NCI-H2196 treated with DMSO at 0.1 percent for 48 hours (cell line): ENCODE data around the gene BAHCC1.

Experiments
- DNase-seq: peaks from one replicate; lab custom pipeline; 2025; ENCODE audit not compliant: unreplicated experiment; lab: John Stamatoyannopoulos, UW

BAHCC1 gene

DNA sequence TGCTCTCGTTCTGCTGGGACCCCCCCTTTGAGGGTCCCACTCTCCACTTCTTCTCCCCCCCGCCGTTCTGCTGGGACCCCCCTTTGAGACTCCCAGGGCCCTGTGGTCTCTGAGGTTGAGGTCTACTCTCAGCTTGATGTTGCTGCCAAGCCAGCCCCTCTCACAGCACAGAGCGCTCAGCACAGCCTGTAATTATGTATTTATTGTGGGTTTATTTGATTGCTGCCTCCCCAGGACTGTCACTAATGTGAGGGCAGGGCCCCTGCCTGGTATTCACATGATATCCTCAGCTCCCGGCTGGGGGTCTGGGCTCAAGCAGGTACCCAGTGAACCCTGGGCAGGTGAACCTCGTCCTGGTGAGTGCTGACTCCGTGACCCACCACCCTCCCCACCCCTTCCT lies 81.9 kb downstream of the BAHCC1 start:
- DNase-seq, result no peak

- DNase-seq, result no peak
Measured at GRCh38 chr17:81478119-81478518, 82.9 kb downstream of the BAHCC1 start.

DNA sequence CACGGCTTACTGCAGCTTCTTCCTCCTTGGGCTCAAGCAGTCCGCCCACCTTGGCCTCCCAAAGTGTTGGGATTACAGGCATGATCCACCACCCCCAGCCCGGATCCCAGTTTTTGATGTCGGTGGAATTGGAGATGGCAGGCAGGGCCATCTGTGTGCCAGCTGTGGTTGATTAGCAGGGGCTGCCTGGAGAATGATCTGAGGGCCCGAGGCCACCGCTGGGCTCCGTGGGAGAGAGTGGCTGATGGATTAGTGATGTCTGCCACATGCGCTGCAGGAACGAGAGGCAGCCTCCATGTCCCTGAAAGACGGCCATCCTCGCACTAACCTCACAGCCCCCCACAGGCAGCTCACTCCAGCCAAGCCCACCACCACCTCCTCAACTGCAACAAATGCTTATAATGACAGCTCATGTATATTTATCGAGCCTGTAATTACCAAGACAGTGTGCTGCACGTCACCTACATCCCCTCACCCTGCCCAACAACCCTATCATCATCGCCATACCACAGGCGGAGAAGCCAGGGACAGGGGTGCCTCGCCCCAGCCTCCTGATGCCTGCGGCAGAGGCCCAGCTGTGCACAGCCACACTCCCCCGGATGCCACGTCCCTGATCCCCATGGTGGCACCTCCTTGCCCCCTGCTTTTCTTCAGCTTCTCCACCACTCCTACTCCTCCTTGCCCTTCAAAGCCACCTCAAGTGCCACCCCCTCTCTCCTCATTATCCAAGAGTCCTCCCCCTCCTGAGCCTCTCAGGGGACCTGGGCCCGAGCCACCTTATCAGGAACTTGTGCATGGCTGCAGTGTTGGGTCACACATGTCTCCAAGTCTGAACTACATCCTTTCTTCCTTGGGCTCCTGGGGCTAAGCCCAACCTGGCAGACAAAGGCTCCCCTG lies 84.2 kb downstream of the BAHCC1 start:
- no peak for DNase-seq

- DNase-seq, result peak; percentile 36
Measured at GRCh38 chr17:81480140-81481072, 85.1 kb downstream of the BAHCC1 start.

GRCh38 chr17:81481073-81481799 lies 86.0 kb downstream of the BAHCC1 start:
- peak; percentile 87 for DNase-seq

- DNase-seq, result no peak
Measured at GRCh38 chr17:81481815-81482505, 86.7 kb downstream of the BAHCC1 start.

DNA sequence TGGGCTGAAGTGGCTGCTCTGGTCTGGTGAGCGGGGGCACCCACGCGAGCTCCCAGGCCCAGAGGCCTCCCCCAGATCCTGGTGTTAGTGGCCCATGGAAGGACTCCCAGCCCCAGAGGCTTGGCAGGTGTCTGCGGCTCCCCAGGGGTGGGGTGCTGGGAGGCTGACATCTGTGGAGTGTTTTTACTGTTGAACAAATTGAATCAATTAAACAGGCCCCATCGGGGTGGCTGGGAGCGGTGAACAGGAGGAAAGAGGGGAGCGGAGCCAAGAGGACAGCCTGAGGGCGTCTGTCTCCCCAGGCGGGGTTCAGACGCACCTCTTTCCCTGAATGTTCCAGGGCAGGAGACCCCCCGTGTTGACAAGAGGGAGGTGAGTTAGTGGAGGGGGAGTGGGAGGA lies 87.4 kb downstream of the BAHCC1 start:
- no peak for DNase-seq

- DNase-seq, result no peak
Measured at GRCh38 chr17:81483085-81483861, 88.0 kb downstream of the BAHCC1 start.

- DNase-seq, result no peak
Measured at GRCh38 chr17:81483862-81484194, 88.6 kb downstream of the BAHCC1 start.

GRCh38 chr17:81484195-81484979 lies 89.1 kb downstream of the BAHCC1 start:
- DNase-seq, result peak; percentile 79

DNA sequence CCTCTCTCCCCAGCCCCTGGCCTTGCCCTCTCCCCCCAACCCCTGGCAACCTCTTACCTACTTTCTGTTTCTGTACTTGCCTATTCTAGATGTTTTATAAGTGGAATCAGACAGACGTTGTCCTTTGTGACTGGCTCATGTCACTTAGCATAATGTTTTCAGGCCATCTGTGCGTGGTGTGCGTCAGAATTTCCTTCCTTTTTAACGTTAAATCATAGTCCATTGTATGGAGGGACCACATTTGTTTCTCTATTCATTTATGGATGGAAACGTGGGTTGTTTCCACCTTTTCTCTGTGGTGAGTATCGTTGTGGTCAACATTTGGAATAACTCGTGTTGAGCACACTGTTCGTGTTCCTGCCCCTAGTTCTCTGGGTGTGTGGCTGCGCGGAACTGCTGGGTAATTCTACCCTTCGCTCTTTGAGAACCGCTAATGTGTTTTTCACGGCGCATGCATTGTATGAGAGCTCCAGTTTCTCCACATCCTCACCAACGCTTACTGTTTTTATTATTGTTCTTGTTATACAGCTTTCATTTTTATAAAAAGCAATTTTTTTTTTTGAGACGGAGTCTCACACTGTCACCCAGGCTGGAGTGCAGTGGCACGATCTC lies 91.0 kb downstream of the BAHCC1 start:
- DNase-seq, result no peak

DNA sequence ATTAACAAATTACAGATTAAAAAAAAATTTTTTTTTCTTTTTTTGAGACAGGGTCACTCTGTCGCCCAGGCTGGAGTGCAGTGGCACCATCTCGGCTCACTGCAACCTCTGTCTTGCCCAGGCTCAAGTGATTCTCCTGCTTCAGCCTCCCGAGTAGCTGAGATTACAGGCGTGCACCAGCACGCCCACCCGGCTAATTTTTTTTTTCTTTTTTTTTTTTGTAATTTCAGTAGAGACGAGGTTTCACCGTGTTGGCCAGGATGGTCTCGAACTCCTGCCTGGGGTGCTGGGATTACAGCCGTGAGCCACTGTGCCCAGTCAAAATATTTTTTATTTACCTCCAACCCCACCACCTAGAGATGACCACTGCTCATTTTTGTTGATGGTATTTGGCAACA lies 91.8 kb downstream of the BAHCC1 start:
- no peak for DNase-seq

GRCh38 chr17:81487487-81488275 lies 92.4 kb downstream of the BAHCC1 start:
- peak; percentile 86 for DNase-seq

DNA sequence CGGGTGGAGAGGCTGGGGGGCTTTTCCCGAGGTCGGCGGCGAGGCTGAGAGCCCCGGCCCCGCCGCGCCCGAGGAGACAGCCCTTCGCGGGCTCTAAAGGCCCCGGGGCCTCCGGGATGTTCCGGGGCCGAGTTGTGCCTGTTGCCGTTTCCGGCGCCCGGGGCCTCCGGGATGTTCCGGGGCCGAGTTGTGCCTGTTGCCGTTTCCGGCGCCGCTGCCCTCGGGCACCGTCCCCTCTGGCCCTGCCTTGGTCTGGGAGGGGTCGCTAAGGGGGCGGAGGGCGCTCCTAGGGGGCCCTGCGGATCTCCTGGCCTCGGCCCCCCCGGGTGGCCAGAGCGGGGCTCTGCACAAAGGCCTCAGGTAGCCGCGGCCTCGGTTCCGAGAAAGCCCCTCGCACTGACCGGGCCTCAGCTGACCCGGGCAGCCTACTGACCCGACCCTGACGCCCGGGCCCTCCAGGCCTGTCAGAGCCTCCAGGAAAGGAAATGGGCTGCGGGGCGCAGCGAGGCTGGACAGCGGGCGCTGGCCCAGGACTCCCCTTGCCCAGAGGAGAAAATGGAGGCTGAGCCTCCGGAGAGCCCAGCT lies 93.1 kb downstream of the BAHCC1 start:
- no peak for DNase-seq

DNA sequence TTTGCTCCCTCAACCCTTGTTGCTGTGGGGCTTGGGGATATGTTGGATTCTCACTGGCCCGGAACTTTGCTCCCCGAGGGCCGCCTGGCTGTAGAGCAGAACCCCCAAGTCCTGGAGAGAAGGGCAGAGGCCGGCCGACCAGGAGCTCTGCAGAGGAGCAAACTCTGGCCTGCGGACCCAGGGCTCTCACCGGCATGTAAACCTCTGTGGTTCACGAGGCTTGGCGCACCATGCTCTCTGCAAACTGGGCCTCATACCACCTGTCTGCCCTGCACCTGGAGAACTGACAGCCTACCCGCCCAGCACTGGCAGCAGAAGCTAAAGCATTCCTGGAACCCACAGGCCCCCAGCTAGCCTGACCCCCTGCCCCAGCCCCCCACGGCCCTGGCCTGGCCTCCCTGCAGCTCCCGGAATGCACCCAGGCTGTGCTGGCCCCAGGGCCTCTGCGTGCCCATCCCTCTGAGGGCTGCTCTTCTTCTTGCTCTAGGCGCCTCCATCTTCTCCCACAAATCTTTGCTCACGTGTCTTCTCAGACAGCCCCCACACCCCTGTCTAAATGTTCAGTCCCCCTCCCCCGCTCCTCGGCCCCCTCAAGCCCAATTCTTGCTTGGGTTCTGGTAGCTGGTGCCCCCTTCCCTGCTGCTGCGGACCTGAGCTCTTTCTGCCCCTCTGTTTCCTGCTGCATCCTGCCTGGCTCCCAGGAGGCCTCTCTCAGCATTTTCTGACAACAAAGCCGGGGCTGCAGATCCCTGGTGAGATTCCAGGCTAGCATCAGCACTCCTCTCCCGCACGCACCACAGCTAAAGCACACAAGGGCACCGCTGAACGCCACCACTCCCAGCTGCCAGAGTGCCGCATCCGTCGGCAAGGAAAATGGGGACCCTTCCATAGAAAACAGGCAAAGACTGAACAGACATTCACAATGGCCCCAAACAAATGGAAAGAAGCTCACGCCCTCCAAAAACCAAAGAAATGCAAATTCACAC lies 94.0 kb downstream of the BAHCC1 start:
- DNase-seq, result no peak
